PFSK-1 (cell line): ENCODE measurements around the gene ELMO3.
A peak's percentile ranks its signal among the peaks of the same experiment; 100 is the strongest.

Experiments
- FOXP2 ChIP-seq: optimal IDR thresholded peaks from 2 replicates; pipeline ENCODE3; 2011; ENCODE audit warnings: borderline replicate concordance, control low read depth, inconsistent platforms; ENCODE audit not compliant: insufficient read depth; ENCODE audit errors: extremely low read length, extremely low read depth
- POLR2AphosphoS5 ChIP-seq: IDR thresholded peaks from 2 replicates; pipeline ENCODE4 v1.6.1; 2012; ENCODE audit warnings: low read depth, mild to moderate bottlenecking, control low read depth, low read length, moderate library complexity
- REST ChIP-seq, 2 experiments: IDR thresholded peaks; 2 replicates each; pipeline versions ENCODE4 v1.6.1 to v1.8.0; 2011 to 2012; ENCODE audit warnings: low read depth in 2 of 2, low read length in 2 of 2, control low read depth in 1 of 2, inconsistent platforms in 1 of 2, mild to moderate bottlenecking in 1 of 2, moderate library complexity in 1 of 2; ENCODE audit not compliant: insufficient read depth in 1 of 2
- SIN3A ChIP-seq: IDR thresholded peaks from 2 replicates; pipeline ENCODE4 v1.6.1; 2012; ENCODE audit warnings: mild to moderate bottlenecking, low read length, moderate library complexity, borderline replicate concordance; ENCODE audit not compliant: insufficient read depth
- TAF1 ChIP-seq: IDR thresholded peaks from 2 replicates; pipeline ENCODE4 v1.6.1; 2012; ENCODE audit warnings: low read length, control low read depth, borderline replicate concordance; ENCODE audit not compliant: insufficient read depth

ELMO3 gene

DNA sequence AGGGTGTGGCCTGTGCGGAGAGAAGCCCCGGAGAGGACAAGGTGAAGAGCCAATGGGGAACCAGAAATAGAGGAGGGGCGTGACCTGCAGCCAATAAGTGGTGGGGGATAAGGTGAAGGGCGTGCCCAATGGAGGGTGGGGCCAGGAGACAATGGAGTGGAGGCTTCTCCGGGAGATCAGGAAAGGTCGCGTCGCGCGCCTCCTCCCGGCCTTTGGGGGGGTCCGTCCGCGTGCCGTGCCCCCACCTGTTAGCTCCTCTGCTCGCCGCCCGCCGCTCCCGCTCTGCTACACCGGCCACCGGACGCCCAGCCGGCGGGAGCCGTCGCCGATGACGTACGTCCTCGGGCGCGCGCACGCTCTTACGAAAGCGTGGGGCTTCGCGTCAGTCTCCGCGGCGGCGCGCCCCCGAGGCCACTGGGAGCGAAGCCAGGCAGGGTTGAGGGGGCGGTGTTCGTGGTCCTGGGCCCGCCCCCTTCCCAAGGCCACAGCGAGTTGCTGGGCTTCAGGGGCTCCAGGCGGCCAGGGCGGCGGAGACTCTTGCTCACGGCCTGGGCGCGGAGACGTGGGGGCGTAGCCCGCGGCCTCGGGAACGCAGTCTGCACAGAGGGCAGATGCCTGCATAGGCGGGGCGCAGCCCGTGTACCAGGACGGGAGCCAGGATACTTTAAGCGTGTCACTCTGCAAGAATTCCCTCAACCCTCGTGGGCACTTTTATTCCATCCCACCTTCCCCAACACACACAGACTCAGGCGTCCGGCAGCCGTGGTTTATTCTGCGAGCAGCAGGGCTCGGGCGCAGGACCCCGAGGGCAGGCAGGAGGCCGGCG, 15.1 kb upstream of the ELMO3 start, which contains the start of gene MATCAP1:
MATCAP1 (minus strand) TSS at position 337 of the 826 bp plus-strand sequence. CDS start 3,353 bp downstream, outside the sequence.
- TF ChIP-seq POLR2AphosphoS5 = peak; percentile 66; the same call in 1 of the 2 replicates
- TF ChIP-seq FOXP2 = no peak
- peak; percentile 4; the same call in 1 of the 2 replicates for TF ChIP-seq SIN3A
- peak in 1 of 2 experiments; percentile 53; a peak in 2 of 4 replicates for TF ChIP-seq REST (IDR thresholded peaks at IDR 0.05; ENCODE audit: insufficient read depth in 1 of 2, low read depth in 2 of 2, low read length in 2 of 2)
- TF ChIP-seq TAF1 = no peak

- TF ChIP-seq POLR2AphosphoS5 = no peak
- TF ChIP-seq TAF1 = no peak
- no peak for TF ChIP-seq SIN3A
- TF ChIP-seq REST (IDR thresholded peaks at IDR 0.05; ENCODE audit: insufficient read depth in 1 of 2, low read depth in 2 of 2, low read length in 2 of 2) = no peak
- no peak for TF ChIP-seq FOXP2
These were observed 14.4 kb upstream of the ELMO3 start for GRCh38 chr16:67184453-67184994.

- peak; percentile 98 for TF ChIP-seq SIN3A
- TF ChIP-seq TAF1 = no peak
- TF ChIP-seq POLR2AphosphoS5 = no peak
- TF ChIP-seq FOXP2 = no peak
- peak; percentile 99 for TF ChIP-seq REST (IDR thresholded peaks at IDR 0.05; ENCODE audit: insufficient read depth in 1 of 2, low read depth in 2 of 2, low read length in 2 of 2)
These were observed 13.8 kb upstream of the ELMO3 start for GRCh38 chr16:67184995-67185650.

DNA sequence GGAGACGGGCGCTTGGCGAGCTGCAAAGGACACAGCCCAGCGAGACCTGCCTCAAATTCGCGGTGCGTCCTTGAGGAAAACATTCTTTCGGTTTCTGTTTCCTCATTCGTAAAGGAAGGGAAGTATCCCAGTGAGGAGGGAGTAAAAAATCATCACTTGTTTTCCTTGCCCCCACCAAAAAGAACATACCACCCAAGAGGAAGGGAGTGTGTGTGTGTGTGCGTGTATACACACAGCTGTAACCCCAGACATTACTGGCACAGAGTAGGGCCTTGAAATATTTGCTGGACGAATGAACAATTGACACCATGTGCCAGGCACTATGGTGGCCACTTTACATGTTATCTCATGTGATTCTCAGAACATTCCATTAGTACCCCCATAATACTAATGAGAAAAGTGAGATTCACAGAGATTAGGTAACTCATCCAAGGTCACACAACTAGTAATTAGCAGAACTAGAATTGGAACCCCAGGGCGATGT, 13.2 kb upstream of the ELMO3 start:
- no peak for TF ChIP-seq REST (IDR thresholded peaks at IDR 0.05; ENCODE audit: insufficient read depth in 1 of 2, low read depth in 2 of 2, low read length in 2 of 2)
- no peak for TF ChIP-seq FOXP2
- no peak for TF ChIP-seq SIN3A
- no peak for TF ChIP-seq POLR2AphosphoS5
- no peak for TF ChIP-seq TAF1
